GM12878 (cell line): ENCODE measurements around the gene SDCCAG8. TPM values are rescaled to one million over a fixed set of nuclear protein-coding genes. Genes with fewer than 3 reads are reported as not detected.

ENCODE experiments used
- ATAC-seq: fragments of 200-7000 bp; cut with Tn5 transposase; 3 replicates; pipeline ENCODE4 v1.9.1; 2020; ENCODE audit warnings: mild to moderate bottlenecking, moderate library complexity
- BruUV-seq: library from RNA; stranded (reverse); fragments of 400-500 nt; replicated peaks from 2 replicates; lab custom pipeline; 2021; lab: Mats Ljungman, UMichigan
- CTCF ChIA-PET: fragments of 300-600 bp; sonication (Branson Sonifier 250); formaldehyde crosslinking; extraction: SDS; loops from one replicate; lab custom pipeline; 2021; ENCODE audit warnings: inconsistent platforms; lab: Yijun Ruan, JAX
- POLR2A ChIA-PET: fragments of 350-600 bp; formaldehyde crosslinking; extraction: SDS; loops from one replicate; lab custom pipeline; 2021; ENCODE audit warnings: inconsistent platforms; lab: Charles Lee
- RAD21 ChIA-PET: fragments of 300-600 bp; sonication (Branson Sonifier 250); formaldehyde crosslinking; loops from one replicate; lab custom pipeline; 2023; ENCODE audit warnings: antibody characterized with exemption; ENCODE audit not compliant: unreplicated experiment; lab: Charles Lee
- SMC1A ChIA-PET: fragments of 300-600 bp; sonication (Branson Sonifier 250); formaldehyde crosslinking; loops from one replicate; lab custom pipeline; 2023; ENCODE audit not compliant: unreplicated experiment, uncharacterized antibody; lab: Charles Lee
- DNase-seq: peaks from one replicate; pipeline ENCODE4 v3.0.0-alpha.2; 2011; ENCODE audit warnings: low read depth, low spot score
- FAIRE-seq: peaks from 3 replicates; lab custom pipeline; 2011; peaks lifted over from hg19 to GRCh38; lab: Jason Lieb, UNC
- H2AFZ ChIP-seq: 2 replicates; pipeline ENCODE4 v1.6.0; 2011; ENCODE audit warnings: low read depth, low read length, control low read depth; ENCODE audit not compliant: control insufficient read depth
- H3K27ac ChIP-seq: 2 replicates; pipeline ENCODE4 v1.5.1; 2011; ENCODE audit warnings: control low read depth; ENCODE audit not compliant: control insufficient read depth, insufficient read depth
- H3K27me3 ChIP-seq, 2 experiments: replicated peaks in 1 of 2; 2 replicates each; pipeline versions ENCODE4 v1.6.0 to v1.6.1; 2011; ENCODE audit warnings: low read length in 1 of 2; ENCODE audit not compliant: control insufficient read depth in 2 of 2, insufficient read depth in 2 of 2
- H3K36me3 ChIP-seq, 2 experiments: 2 replicates each; pipeline ENCODE4 v1.5.1; 2011; ENCODE audit warnings: low read length in 1 of 2; ENCODE audit not compliant: control insufficient read depth in 2 of 2, insufficient read depth in 2 of 2
- H3K4me1 ChIP-seq: 2 replicates; pipeline ENCODE4 v1.6.1; 2011; ENCODE audit warnings: mild to moderate bottlenecking, low read length, moderate library complexity, mixed read lengths; ENCODE audit not compliant: control insufficient read depth, insufficient read depth
- H3K4me2 ChIP-seq: 2 replicates; pipeline ENCODE4 v1.6.0; 2011; ENCODE audit warnings: control low read depth; ENCODE audit not compliant: control insufficient read depth, insufficient read depth
- H3K4me3 ChIP-seq: fragments of 200-600 bp; sonication (generic); 2 replicates; pipeline ENCODE4 v1.5.1; 2016
- H3K79me2 ChIP-seq: 2 replicates; pipeline ENCODE4 v1.6.0; 2011; ENCODE audit warnings: low read length; ENCODE audit not compliant: control insufficient read depth, insufficient read depth
- H3K9ac ChIP-seq: 2 replicates; pipeline ENCODE4 v1.8.0; 2011; ENCODE audit warnings: low read length, control low read depth, mixed read lengths; ENCODE audit not compliant: control insufficient read depth, insufficient read depth
- H3K9me3 ChIP-seq: replicated peaks from 3 replicates; pipeline ENCODE4 v1.5.1; 2011; ENCODE audit warnings: mild to moderate bottlenecking, low read length; ENCODE audit not compliant: control insufficient read depth, insufficient read depth
- H4K20me1 ChIP-seq: 2 replicates; pipeline ENCODE4 v1.6.0; 2011; ENCODE audit not compliant: control insufficient read depth, insufficient read depth
- ASH2L ChIP-seq: fragments of 300-600, 200-600 bp; sonication (generic); IDR thresholded peaks from 2 replicates; pipeline ENCODE4 v1.6.1; 2017; ENCODE audit warnings: low read depth, mild to moderate bottlenecking, borderline replicate concordance
- EP300 ChIP-seq, 2 experiments: fragments of 150-350 bp in 1 of 2; IDR thresholded peaks; 2 replicates each; pipeline ENCODE4 v1.6.1; 2011 to 2012; ENCODE audit warnings: low read depth in 2 of 2, low read length in 2 of 2, borderline replicate concordance in 1 of 2, improper control_type of control experiment in 1 of 2, inconsistent platforms in 1 of 2; ENCODE audit not compliant: control insufficient read depth in 1 of 2
- FOXK2 ChIP-seq: fragments of 450-650 bp; IDR thresholded peaks from 2 replicates; pipeline ENCODE4 v1.6.1; 2017; ENCODE audit warnings: mild to moderate bottlenecking, moderate library complexity
- IRF5 ChIP-seq: fragments of 450-650 bp; IDR thresholded peaks from 2 replicates; pipeline ENCODE4 v1.6.1; 2017; ENCODE audit warnings: borderline replicate concordance
- MLLT1 ChIP-seq: fragments of 450-650 bp; IDR thresholded peaks from 2 replicates; pipeline ENCODE4 v1.6.1; 2016; ENCODE audit warnings: mild to moderate bottlenecking
- NR2F1 ChIP-seq: fragments of 450-650 bp; conservative IDR thresholded peaks from 2 replicates; pipeline ENCODE4 v1.6.1; 2017; ENCODE audit warnings: mild to moderate bottlenecking
- PAX5 ChIP-seq: IDR thresholded peaks from 2 replicates; pipeline ENCODE4 v1.6.1; 2011; ENCODE audit warnings: low read depth, low read length, borderline replicate concordance
- PAX8 ChIP-seq: fragments of 450-650 bp; IDR thresholded peaks from 2 replicates; pipeline ENCODE4 v1.6.1; 2017; ENCODE audit warnings: mild to moderate bottlenecking, moderate library complexity
- POU2F2 ChIP-seq: IDR thresholded peaks from 3 replicates; pipeline ENCODE4 v1.6.1; 2011; ENCODE audit warnings: low read depth, mild to moderate bottlenecking, low read length, borderline replicate concordance
- RCOR1 ChIP-seq: conservative IDR thresholded peaks from 2 replicates; pipeline ENCODE4 v1.6.1; 2012; ENCODE audit warnings: low read depth, low read length, improper control_type of control experiment
- TAF1 ChIP-seq: IDR thresholded peaks from 2 replicates; pipeline ENCODE4 v1.6.1; 2011; ENCODE audit warnings: mild to moderate bottlenecking, low read depth, low read length, borderline replicate concordance
- TBL1XR1 ChIP-seq: IDR thresholded peaks from 2 replicates; pipeline ENCODE4 v1.6.1; 2012; ENCODE audit warnings: low read depth, low read length, improper control_type of control experiment
- WGBS: methylation state at CpG from one replicate; pipeline ENCODE4 v1.1.6; 2016; ENCODE audit warnings: low lambda C conversion rate; ENCODE audit not compliant: insufficient replicate concordance, insufficient coverage; ENCODE audit errors: missing lambda C conversion rate; 5-methylcytosine and 5-hydroxymethylcytosine counted together
- in situ Hi-C: fragments of 300-500 bp; cut with MboI; formaldehyde crosslinking; loops from 9 replicates; pipeline ENCODE4 v1.14.3; 2018; ENCODE audit warnings: mixed read lengths
- intact Hi-C: fragments of 100-400 bp; cut with micrococcal nuclease; formaldehyde crosslinking; loops from one replicate; pipeline ENCODE4 v1.14.2; 2022; ENCODE audit not compliant: unreplicated experiment
- polyA plus RNA-seq, 11 experiments: library from polyadenylated mRNA; depleted of rRNA in 4 of 11; unstranded in 6 of 11; stranded (reverse) in 5 of 11; fragments of >200 nt; fragmentation: Nextera tagmentation in 4 of 11; fragmentation: Illumina TruSeq in 1 of 11; extraction: Ambion mirVana in 4 of 11; extraction: Trizol in 1 of 11; gene quantifications; 1 replicate in 1 of 11; 2 replicates in 10 of 11; pipeline versions ENCODE4 v1.2.1 to v1.2.3, GENCODE V29; 2011 to 2016; ENCODE audit warnings: inconsistent platforms in 2 of 11, missing spikeins in 2 of 11, low read depth in 1 of 11
- total RNA-seq, 4 experiments: library from RNA; depleted of rRNA in 3 of 4; stranded (reverse); fragments of >200 nt in 3 of 4; fragmentation: Illumina TruSeq in 1 of 4; extraction: Trizol in 1 of 4; gene quantifications; 2 replicates each; pipeline versions ENCODE4 v1.2.1 to v1.2.3, GENCODE V29; 2013 to 2021
- TF ChIP-seq, protein P1 (sequence below): fragments of 450-650 bp; IDR thresholded peaks from 2 replicates; pipeline ENCODE4 v1.6.1; 2018; ENCODE audit warnings: borderline replicate concordance, mild to moderate bottlenecking; ENCODE audit not compliant: partially characterized antibody

Gene SDCCAG8
- total and polyA plus RNA-seq, 10 of the 15 experiments (the other 5 are each of a cell fraction or from before 2014, with no cell fraction given) = 15.0 to 25.6 (median 20.6) TPM

DNA sequence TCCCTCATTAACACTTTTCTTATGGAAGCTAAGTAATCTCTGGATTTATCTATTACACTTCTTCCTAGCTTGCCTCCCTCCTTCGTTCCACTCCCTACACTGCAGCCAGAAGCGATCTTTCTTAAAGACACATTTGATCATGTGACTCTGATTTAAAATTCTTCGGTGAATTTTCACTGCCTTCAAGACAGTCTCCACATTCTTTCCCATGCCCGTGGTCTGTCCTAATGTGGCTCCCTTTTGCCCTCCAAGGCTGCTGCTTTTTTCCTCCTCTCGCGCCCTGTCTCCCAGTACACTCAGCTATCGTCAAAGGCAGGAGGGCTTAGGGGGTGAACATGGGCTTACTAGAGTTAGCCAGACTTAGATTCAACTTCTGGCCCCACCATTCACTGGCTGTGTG, 64.4 kb downstream of the SDCCAG8 start (continued):
- TF ChIP-seq, protein P1, sequence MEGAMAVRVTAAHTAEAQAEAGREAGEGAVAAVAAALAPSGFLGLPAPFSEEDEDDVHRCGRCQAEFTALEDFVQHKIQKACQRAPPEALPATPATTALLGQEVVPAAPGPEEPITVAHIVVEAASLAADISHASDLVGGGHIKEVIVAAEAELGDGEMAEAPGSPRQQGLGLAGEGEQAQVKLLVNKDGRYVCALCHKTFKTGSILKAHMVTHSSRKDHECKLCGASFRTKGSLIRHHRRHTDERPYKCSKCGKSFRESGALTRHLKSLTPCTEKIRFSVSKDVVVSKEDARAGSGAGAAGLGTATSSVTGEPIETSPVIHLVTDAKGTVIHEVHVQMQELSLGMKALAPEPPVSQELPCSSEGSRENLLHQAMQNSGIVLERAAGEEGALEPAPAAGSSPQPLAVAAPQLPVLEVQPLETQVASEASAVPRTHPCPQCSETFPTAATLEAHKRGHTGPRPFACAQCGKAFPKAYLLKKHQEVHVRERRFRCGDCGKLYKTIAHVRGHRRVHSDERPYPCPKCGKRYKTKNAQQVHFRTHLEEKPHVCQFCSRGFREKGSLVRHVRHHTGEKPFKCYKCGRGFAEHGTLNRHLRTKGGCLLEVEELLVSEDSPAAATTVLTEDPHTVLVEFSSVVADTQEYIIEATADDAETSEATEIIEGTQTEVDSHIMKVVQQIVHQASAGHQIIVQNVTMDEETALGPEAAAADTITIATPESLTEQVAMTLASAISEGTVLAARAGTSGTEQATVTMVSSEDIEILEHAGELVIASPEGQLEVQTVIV = no peak

GRCh38 chr1:243322326-243322725, 66.5 kb downstream of the SDCCAG8 start:
- no peaks in the 10 kb centered on the region for H3K27me3 ChIP-seq
- no peak for ATAC-seq
- CTCF ChIA-PET = interaction anchor here (1.3 kb wide), 1 partner anchor 867 kb away, joined by 6 read pairs; no protein-coding TSS in a partner anchor
- no TSS peak for BruUV-seq
- no peak overlapping the region for H2AFZ ChIP-seq
- POLR2A ChIA-PET = no interaction called here
- no peak for DNase-seq
- FAIRE-seq = no peak
- no peaks in the 10 kb centered on the region for H3K9me3 ChIP-seq
- intact Hi-C loops (loop anchor here (10.0 kb wide), 2 partner anchors 178 to 268 kb away; no protein-coding TSS in a partner anchor), in situ Hi-C loops (loop anchor here (10.0 to 25.0 kb wide), 2 partner anchors 535 to 858 kb away; no protein-coding TSS in a partner anchor)
- no peaks in the 10 kb centered on the region for H3K4me1 ChIP-seq
- no peaks in the 10 kb centered on the region for H4K20me1 ChIP-seq
- WGBS = 95% methylated on average over 3 of the region's 3 CpGs
- RAD21 ChIA-PET = no interaction called here
- H3K9ac ChIP-seq = no peak overlapping the region
- H3K4me2 ChIP-seq = no peak overlapping the region
- SMC1A ChIA-PET = interaction anchor here (0.6 to 1.4 kb wide), 2 partner anchors 8 to 13 kb away, joined by 3 to 4 read pairs; no protein-coding TSS in a partner anchor
- H3K4me3 ChIP-seq = no peak overlapping the region
- H3K27ac ChIP-seq = no peak overlapping the region
- peaks cover 0 to 9% of the 10 kb centered on the region in 2 experiments; a peak in 1 of 4 replicates for H3K36me3 ChIP-seq
- TF ChIP-seq TAF1 = no peak
- TF ChIP-seq RCOR1 = no peak
- no peak for TF ChIP-seq ASH2L
- TF ChIP-seq EP300 (IDR thresholded peaks at IDR 0.05; ENCODE audit: borderline replicate concordance in 1 of 2, control insufficient read depth in 1 of 2, low read depth in 2 of 2, low read length in 2 of 2) = no peak
- no peak for TF ChIP-seq PAX5
- TF ChIP-seq IRF5 = no peak
- TF ChIP-seq PAX8 = no peak
- no peak for TF ChIP-seq TBL1XR1
- no peak for TF ChIP-seq MLLT1
- no peak for TF ChIP-seq POU2F2
- no peak for TF ChIP-seq FOXK2
- no peak for TF ChIP-seq NR2F1
- H3K79me2 ChIP-seq = no peaks in the 10 kb centered on the region
